IMR-90 (cell line): Measurements from ENCODE around the gene INPP4A.

Experiments
- CEBPB ChIP-seq: IDR thresholded peaks from 2 replicates; pipeline ENCODE4 v1.6.1; 2012; ENCODE audit warnings: low read depth, low read length, improper control_type of control experiment
- CTCF ChIP-seq: conservative IDR thresholded peaks from 2 replicates; pipeline ENCODE4 v1.5.1; 2012; ENCODE audit warnings: mild to moderate bottlenecking, low read depth, low read length, improper control_type of control experiment
- FOS ChIP-seq: fragments of 150-350 bp; IDR thresholded peaks from 2 replicates; pipeline ENCODE4 v1.6.1; 2016; ENCODE audit warnings: low read depth, low read length
- MXI1 ChIP-seq: IDR thresholded peaks from 2 replicates; pipeline ENCODE4 v1.6.1; 2012; ENCODE audit warnings: low read depth, mild to moderate bottlenecking, low read length, moderate library complexity, borderline replicate concordance
- POLR2A ChIP-seq: IDR thresholded peaks from 2 replicates; pipeline ENCODE4 v1.6.1; 2012; ENCODE audit warnings: mild to moderate bottlenecking, low read depth, low read length
- RCOR1 ChIP-seq: IDR thresholded peaks from 2 replicates; pipeline ENCODE4 v1.6.1; 2012; ENCODE audit warnings: mild to moderate bottlenecking, low read length, improper control_type of control experiment; ENCODE audit not compliant: insufficient replicate concordance
- SMC3 ChIP-seq: fragments of 150-350 bp; IDR thresholded peaks from 2 replicates; pipeline ENCODE4 v1.6.1; 2016; ENCODE audit warnings: low read depth, mild to moderate bottlenecking, antibody characterized with exemption, low read length, moderate library complexity

GRCh38 chr2:98478088-98478551 lies 33.5 kb downstream of the INPP4A start:
- TF ChIP-seq CTCF (no peak), POLR2A (no peak), RCOR1 (no peak), CEBPB (no peak), MXI1 (no peak), SMC3 (no peak), FOS (no peak)
